Measurements from ENCODE around the gene ADAMTS4. TPM values are rescaled to one million over a fixed set of nuclear protein-coding genes. Genes with fewer than 3 reads are reported as not detected.

The ADAMTS4 gene
- total RNA-seq, 4 donors from 2014 or later: 2.5 to 126 (median 12.0) TPM

DNA sequence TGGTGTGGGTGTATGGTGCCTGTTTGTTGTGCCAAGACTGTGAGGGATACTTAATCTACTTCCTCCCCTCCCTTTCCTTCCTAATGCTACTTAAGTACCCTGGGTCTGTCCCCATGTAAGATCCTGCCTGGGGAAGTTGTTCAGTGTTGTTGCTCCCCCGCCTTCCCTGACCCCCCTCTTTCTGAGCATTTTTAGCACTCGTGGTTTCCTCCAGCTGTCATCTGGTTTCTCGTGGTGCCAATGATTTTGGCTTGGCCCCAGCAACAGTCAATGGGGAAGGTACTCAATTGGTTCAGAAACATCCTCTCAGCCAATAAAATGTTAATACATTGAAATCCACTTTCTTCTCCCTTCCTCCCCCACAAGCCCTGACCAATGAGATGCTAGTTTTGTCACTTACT, 13.6 kb downstream of the ADAMTS4 start:
- 18% methylated on average over 3 of the region's 3 CpGs for whole genome bisulfite sequencing
- H3K36me3 ChIP-seq: peaks cover 0 to 1% (median 0%) of the 10 kb centered on the region in 4 donors
- intact Hi-C loops (cut with DNase I): no loop called here
- no peaks in the 10 kb centered on the region for H3K27me3 ChIP-seq
- H3K4me1 ChIP-seq: peaks cover 6 to 22% (median 20%) of the 10 kb centered on the region in 4 donors
- DNase-seq (ENCODE audit: extremely low spot score): no peak
- no peaks in the 10 kb centered on the region for H3K9me3 ChIP-seq
- TF ChIP-seq POLR2AphosphoS5 (IDR thresholded peaks at IDR 0.05) (peak; percentile 30 to 42), EP300 (IDR thresholded peaks at IDR 0.05) (no peak), CTCF (IDR thresholded peaks at IDR 0.05) (no peak), POLR2A (IDR thresholded peaks at IDR 0.05; ENCODE audit: low read depth) (no peak)
- no peak overlapping the region for H3K4me3 ChIP-seq
- peak overlapping the region; percentile 47 to 69 (median 59) for H3K27ac ChIP-seq (replicated peaks in 1 of 4)

- intact Hi-C loops (cut with DNase I): no loop called here
- no peak for TF ChIP-seq POLR2A (IDR thresholded peaks at IDR 0.05; ENCODE audit: low read depth)
- TF ChIP-seq EP300 (IDR thresholded peaks at IDR 0.05): no peak
- no peak for TF ChIP-seq POLR2AphosphoS5 (IDR thresholded peaks at IDR 0.05)
- TF ChIP-seq CTCF (IDR thresholded peaks at IDR 0.05): no peak
- no peak for DNase-seq (ENCODE audit: extremely low spot score)
- Histone ChIP-seq H3K27ac (replicated peaks in 1 of 4) (no peak overlapping the region), H3K9me3 (no peaks in the 10 kb centered on the region), H3K36me3 (no peaks in the 10 kb centered on the region), H3K4me3 (no peak overlapping the region), H3K27me3 (no peaks in the 10 kb centered on the region), H3K4me1 (peaks cover 15 to 31% (median 29%) of the 10 kb centered on the region in 4 donors)
- 79% methylated on average over 1 of the region's 1 CpG for WGBS
Observed at GRCh38 chr1:161182214-161182613, 16.6 kb downstream of the ADAMTS4 start.

- no peaks in the 10 kb centered on the region for H3K9me3 ChIP-seq
- WGBS: 73% methylated on average over 1 of the region's 1 CpG
- peaks cover 4 to 7% (median 4%) of the 10 kb centered on the region in 4 donors for H3K36me3 ChIP-seq
- peak in 1 of 3 experiments; percentile 19 for TF ChIP-seq CTCF (IDR thresholded peaks at IDR 0.05)
- no peak for TF ChIP-seq EP300 (IDR thresholded peaks at IDR 0.05)
- H3K4me3 ChIP-seq: no peak overlapping the region
- peaks cover 28 to 42% (median 30%) of the 10 kb centered on the region in 4 donors for H3K4me1 ChIP-seq
- intact Hi-C loops (cut with DNase I): no loop called here
- H3K27me3 ChIP-seq: no peaks in the 10 kb centered on the region
- DNase-seq (ENCODE audit: extremely low spot score): no peak
- H3K27ac ChIP-seq (replicated peaks in 1 of 4): no peak overlapping the region
Observed at GRCh38 chr1:161180639-161181038, 18.2 kb downstream of the ADAMTS4 start.

DNA sequence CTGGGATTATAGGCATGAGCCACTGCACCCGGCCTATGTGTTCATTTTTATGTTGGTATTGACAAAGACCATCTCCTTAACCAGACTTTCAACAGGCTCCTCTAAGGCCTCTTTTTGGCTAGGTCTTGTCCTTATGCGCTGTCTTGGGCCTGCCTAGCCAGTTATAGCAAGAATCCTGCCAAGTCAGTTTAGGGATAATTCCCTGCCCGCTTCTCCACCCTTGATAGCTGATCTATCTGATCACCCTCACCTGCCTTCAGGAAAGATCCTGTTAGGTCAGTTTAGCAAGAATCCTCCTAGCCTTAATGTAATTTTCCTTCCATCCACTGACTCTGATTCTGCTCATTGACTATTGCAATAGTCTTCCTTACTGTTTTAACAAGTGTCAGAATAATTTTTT, 19.2 kb downstream of the ADAMTS4 start:
- no peak for DNase-seq (ENCODE audit: extremely low spot score)
- peaks cover 6 to 16% (median 14%) of the 10 kb centered on the region in 4 donors for H3K36me3 ChIP-seq
- no peaks in the 10 kb centered on the region for H3K9me3 ChIP-seq
- H3K27me3 ChIP-seq: no peaks in the 10 kb centered on the region
- H3K4me1 ChIP-seq: peaks cover 23 to 37% (median 30%) of the 10 kb centered on the region in 4 donors
- H3K4me3 ChIP-seq: no peak overlapping the region
- intact Hi-C loops (cut with DNase I): no loop called here
- TF ChIP-seq POLR2AphosphoS5 (IDR thresholded peaks at IDR 0.05) (no peak), POLR2A (IDR thresholded peaks at IDR 0.05; ENCODE audit: low read depth) (no peak), EP300 (IDR thresholded peaks at IDR 0.05) (no peak), CTCF (IDR thresholded peaks at IDR 0.05) (no peak)
- WGBS: 96% methylated on average over 3 of the region's 3 CpGs
- H3K27ac ChIP-seq (replicated peaks in 1 of 4): no peak overlapping the region

DNA sequence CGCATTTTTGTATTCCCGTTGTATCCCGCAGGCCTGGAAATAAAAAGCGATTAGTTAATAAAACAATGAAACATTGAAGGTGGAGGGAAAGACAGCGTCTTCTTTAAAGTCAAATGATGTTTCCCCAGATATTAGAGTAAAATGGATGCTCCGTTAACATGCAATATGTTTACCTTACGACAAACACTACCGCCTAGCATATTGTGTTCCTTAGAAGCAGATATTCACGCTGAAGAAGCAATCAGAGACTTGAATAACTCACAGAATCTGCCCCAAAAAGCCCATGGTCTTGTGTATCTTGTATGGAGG, 21.0 kb downstream of the ADAMTS4 start:
- intact Hi-C loops (cut with DNase I): no loop called here
- WGBS: 56% methylated on average over 9 of the region's 9 CpGs

More for the DNA sequence above, 21.0 kb downstream of the ADAMTS4 start:
- Histone ChIP-seq H3K9me3 (no peaks in the 10 kb centered on the region), H3K27ac (replicated peaks in 1 of 4) (peak overlapping the region; percentile 87 to 94 (median 90)), H3K36me3 (peaks cover 19 to 34% (median 32%) of the 10 kb centered on the region in 4 donors), H3K27me3 (no peaks in the 10 kb centered on the region), H3K4me3 (peak overlapping the region; percentile 69 to 82 (median 80)), H3K4me1 (peaks cover 26 to 34% (median 33%) of the 10 kb centered on the region in 4 donors)
- no peak for DNase-seq (ENCODE audit: extremely low spot score)
- TF ChIP-seq POLR2A (IDR thresholded peaks at IDR 0.05; ENCODE audit: low read depth) (no peak), POLR2AphosphoS5 (IDR thresholded peaks at IDR 0.05) (no peak), CTCF (IDR thresholded peaks at IDR 0.05) (no peak), EP300 (IDR thresholded peaks at IDR 0.05) (no peak)
